Naive thymus-derived CD4-positive, alpha-beta T cell (primary cell): ENCODE results near the gene GPATCH2L. TPM values are rescaled to one million over a fixed set of nuclear protein-coding genes. Genes with fewer than 3 reads are reported as not detected.

ENCODE experiments used
- polyA plus RNA-seq, 2 donors: library from polyadenylated mRNA; unstranded; fragments of 300-500 nt; fragmentation: Illumina TruSeq; gene quantifications; one replicate each; pipeline ENCODE4 v1.2.3, GENCODE V29; 2021
- total RNA-seq, 6 experiments: library from RNA in 5 of 6; stranded (reverse) in 5 of 6; gene quantifications; 1 replicate in 5 of 6; 2 replicates in 1 of 6; pipeline ENCODE4 v1.2.3 and lab custom pipeline; 2021 to 2026

The GPATCH2L gene
- total and polyA plus RNA-seq, 7 experiments from 2014 or later, result 8.7 to 83.1 (median 60.6) TPM

Other genes with a start within 250 kb of the GPATCH2L start
- gene TGFB3, start 169.9 kb upstream of the GPATCH2L start, total RNA-seq, result 10 to 100 TPM in 3 of 5 experiments, 1 to 10 TPM in 2; 2.2 to 14.3 (median 10.1) TPM
- gene TGFB3, start 169.9 kb upstream of the GPATCH2L start, polyA plus RNA-seq, result under 1 TPM in 1 of 2 donors, not detected in 1; 0.58 TPM
- gene IFT43, start 166.2 kb upstream of the GPATCH2L start, total RNA-seq, result 10 to 100 TPM in 4 of 5 experiments, 1 to 10 TPM in 1; 4.6 to 16.9 (median 15.4) TPM
- gene IFT43, start 166.2 kb upstream of the GPATCH2L start, polyA plus RNA-seq, result 10 to 100 TPM; 13.7 to 19.1 TPM
- gene ESRRB, start 224.2 kb downstream of the GPATCH2L start, total RNA-seq, result under 1 TPM in 2 of 5 experiments, not detected in 3; 0.20 to 0.48 TPM
- gene ESRRB, start 224.2 kb downstream of the GPATCH2L start, polyA plus RNA-seq, result under 1 TPM in 1 of 2 donors, not detected in 1; 0.16 TPM